ENCODE results near the gene MYO3B. TPM values are rescaled to one million over a fixed set of nuclear protein-coding genes. Genes with fewer than 3 reads are reported as not detected.
"Not testable (repeated sequence)": the region's sequence is repeated elsewhere in the genome, so short reads cannot be mapped to it uniquely, and the experiment has no call there.

MYO3B gene
- polyA plus RNA-seq, 1 experiment: 0.10 TPM

GRCh38 chr2:170605862-170606261 lies 427.9 kb downstream of the MYO3B start:
- no peak for TF ChIP-seq CTCF (IDR thresholded peaks at IDR 0.05; ENCODE audit: low read depth, low read length)
- DNase-seq (ENCODE audit: low read depth, low spot score): no peak
- Histone ChIP-seq H3K4me3 (ENCODE audit: low read depth, low read length) (no peak overlapping the region), H3K27ac (ENCODE audit: low read depth, low read length) (no peak overlapping the region), H3K27me3 (ENCODE audit: control insufficient read depth, insufficient read depth, low read length) (no peaks in the 10 kb centered on the region), H3K9me3 (ENCODE audit: control insufficient read depth, insufficient read depth, low read length) (no peaks in the 10 kb centered on the region)
- CTCF ChIA-PET: no interaction called here
- POLR2A ChIA-PET: no interaction called here

GRCh38 chr2:170607171-170607570 lies 429.2 kb downstream of the MYO3B start:
- Histone ChIP-seq H3K4me3 (ENCODE audit: low read depth, low read length) (no peak overlapping the region), H3K9me3 (ENCODE audit: control insufficient read depth, insufficient read depth, low read length) (no peaks in the 10 kb centered on the region), H3K27me3 (ENCODE audit: control insufficient read depth, insufficient read depth, low read length) (no peaks in the 10 kb centered on the region), H3K27ac (ENCODE audit: low read depth, low read length) (no peak overlapping the region)
- no peak for DNase-seq (ENCODE audit: low read depth, low spot score)
- POLR2A ChIA-PET: no interaction called here
- CTCF ChIA-PET: no interaction called here
- TF ChIP-seq CTCF (IDR thresholded peaks at IDR 0.05; ENCODE audit: low read depth, low read length): no peak

GRCh38 chr2:170610615-170611014 lies 432.7 kb downstream of the MYO3B start:
- POLR2A ChIA-PET: no interaction called here
- Histone ChIP-seq H3K27me3 (ENCODE audit: control insufficient read depth, insufficient read depth, low read length) (no peaks in the 10 kb centered on the region), H3K4me3 (ENCODE audit: low read depth, low read length) (no peak overlapping the region), H3K9me3 (ENCODE audit: control insufficient read depth, insufficient read depth, low read length) (no peaks in the 10 kb centered on the region), H3K27ac (ENCODE audit: low read depth, low read length) (no peak overlapping the region)
- DNase-seq (ENCODE audit: low read depth, low spot score): no peak
- TF ChIP-seq CTCF (IDR thresholded peaks at IDR 0.05; ENCODE audit: low read depth, low read length): no peak
- CTCF ChIA-PET: no interaction called here

- POLR2A ChIA-PET; H3K27ac ChIP-seq (ENCODE audit: low read depth, low read length); CTCF ChIA-PET; DNase-seq (ENCODE audit: low read depth, low spot score); H3K4me3 ChIP-seq (ENCODE audit: low read depth, low read length); H3K9me3 ChIP-seq (ENCODE audit: control insufficient read depth, insufficient read depth, low read length); H3K27me3 ChIP-seq (ENCODE audit: control insufficient read depth, insufficient read depth, low read length): not testable (repeated sequence)
Observed at GRCh38 chr2:170618948-170619347, 441.0 kb downstream of the MYO3B start.

GRCh38 chr2:170635094-170635493 lies 457.1 kb downstream of the MYO3B start:
- H3K4me3 ChIP-seq (ENCODE audit: low read depth, low read length); H3K27ac ChIP-seq (ENCODE audit: low read depth, low read length); POLR2A ChIA-PET; H3K27me3 ChIP-seq (ENCODE audit: control insufficient read depth, insufficient read depth, low read length); CTCF ChIA-PET; DNase-seq (ENCODE audit: low read depth, low spot score); H3K9me3 ChIP-seq (ENCODE audit: control insufficient read depth, insufficient read depth, low read length): not testable (repeated sequence)

- no peak for DNase-seq (ENCODE audit: low read depth, low spot score)
- Histone ChIP-seq H3K27ac (ENCODE audit: low read depth, low read length) (no peak overlapping the region), H3K4me3 (ENCODE audit: low read depth, low read length) (no peak overlapping the region), H3K9me3 (ENCODE audit: control insufficient read depth, insufficient read depth, low read length) (no peaks in the 10 kb centered on the region), H3K27me3 (ENCODE audit: control insufficient read depth, insufficient read depth, low read length) (no peaks in the 10 kb centered on the region)
- TF ChIP-seq CTCF (IDR thresholded peaks at IDR 0.05; ENCODE audit: low read depth, low read length): no peak
- ChIA-PET CTCF (no interaction called here), POLR2A (no interaction called here)
Observed at GRCh38 chr2:170639635-170640034, 461.7 kb downstream of the MYO3B start.
